SU-DHL-6 (cell line): ENCODE measurements around the gene PITPNC1.
"Not testable (repeated sequence)": the region's sequence is repeated elsewhere in the genome, so short reads cannot be mapped to it uniquely, and the experiment has no call there.

Experiments used
- H2AFZ ChIP-seq: fragments of 200-600 bp; sonication (generic); 2 replicates; pipeline ENCODE4 v1.6.1; 2014; ENCODE audit warnings: low read depth, mild to moderate bottlenecking, moderate library complexity, mixed read lengths, antibody characterized with exemption, low read length; ENCODE audit not compliant: severe bottlenecking
- H3F3A ChIP-seq: fragments of 200-600 bp; shearing (Covaris generic); 2 replicates; pipeline ENCODE4 v1.6.0; 2016; ENCODE audit warnings: antibody characterized with exemption, mild to moderate bottlenecking; ENCODE audit not compliant: insufficient read depth
- H3K27ac ChIP-seq: fragments of 200-600 bp; sonication (generic); 2 replicates; pipeline ENCODE4 v1.5.1; 2016; ENCODE audit warnings: low read depth, mild to moderate bottlenecking, low read length, moderate library complexity, mixed read lengths
- H3K27me3 ChIP-seq: fragments of 200-600 bp; sonication (generic), shearing (Covaris generic); 2 replicates; pipeline ENCODE4 v1.6.0; 2014; ENCODE audit warnings: mild to moderate bottlenecking, low read length
- H3K36me3 ChIP-seq: fragments of 200-600 bp; sonication (generic); 2 replicates; pipeline ENCODE4 v1.6.1; 2014; ENCODE audit warnings: mild to moderate bottlenecking, low read length, mixed read lengths
- H3K4me2 ChIP-seq: fragments of 300-600, 200-600 bp; shearing (Covaris generic), sonication (generic); 2 replicates; pipeline ENCODE4 v1.6.0; 2014; ENCODE audit warnings: low read length, low read depth, mild to moderate bottlenecking; ENCODE audit not compliant: poor library complexity, severe bottlenecking
- H3K4me3 ChIP-seq: fragments of 200-600 bp; sonication (generic); 2 replicates; pipeline ENCODE4 v1.5.1; 2014; ENCODE audit warnings: antibody characterized with exemption, low read length, mild to moderate bottlenecking, mixed read lengths; ENCODE audit not compliant: insufficient read depth, poor library complexity, severe bottlenecking
- H3K79me2 ChIP-seq: fragments of 200-600 bp; sonication (generic); 2 replicates; pipeline ENCODE4 v1.6.1; 2014; ENCODE audit warnings: mild to moderate bottlenecking, low read length, moderate library complexity; ENCODE audit not compliant: insufficient read depth
- H3K9ac ChIP-seq: fragments of 200-600 bp; sonication (generic); 2 replicates; pipeline ENCODE4 v1.7.0; 2014; ENCODE audit warnings: mild to moderate bottlenecking, low read length
- H3K9me2 ChIP-seq: fragments of 200-600 bp; sonication (generic); replicated peaks from 2 replicates; pipeline ENCODE4 v1.6.1; 2014; ENCODE audit warnings: low read length; ENCODE audit not compliant: insufficient read depth
- H3K9me3 ChIP-seq: fragments of 200-600 bp; sonication (generic); 2 replicates; pipeline ENCODE4 v1.6.1; 2014; ENCODE audit warnings: low read length, mixed read lengths; ENCODE audit not compliant: insufficient read depth
- H4K20me1 ChIP-seq: fragments of 200-600 bp; sonication (generic); 2 replicates; pipeline ENCODE4 v1.6.1; 2014; ENCODE audit warnings: low read depth, mild to moderate bottlenecking, antibody characterized with exemption, low read length, moderate library complexity, mixed read lengths
- CTCF ChIP-seq: fragments of 200-600 bp; sonication (generic); IDR thresholded peaks from one replicate; pipeline ENCODE4 v1.5.1; 2017; ENCODE audit warnings: antibody characterized with exemption, mild to moderate bottlenecking, low read length, moderate library complexity; ENCODE audit not compliant: insufficient read depth, poor library complexity, severe bottlenecking
- EZH2phosphoT487 ChIP-seq: fragments of 200-600 bp; sonication (generic), shearing (Covaris generic); conservative IDR thresholded peaks from 2 replicates; pipeline ENCODE4 v1.6.1; 2018; ENCODE audit warnings: mild to moderate bottlenecking, antibody characterized with exemption, low read length, moderate library complexity, mixed read lengths

Gene PITPNC1

GRCh38 chr17:67385122-67385988 lies 8.3 kb downstream of the PITPNC1 start:
- Histone ChIP-seq H3K36me3 (no peaks in the 10 kb centered on the region), H4K20me1 (0 out of 2 replicates have a peak, but pooled peaks cover 3% of the 10 kb centered on the region), H3K27ac (no peak overlapping the region), H3K27me3 (no peaks in the 10 kb centered on the region), H3K79me2 (no peaks in the 10 kb centered on the region), H3K9ac (no peak overlapping the region), H3K9me2 (no peaks in the 10 kb centered on the region), H3K9me3 (no peaks in the 10 kb centered on the region), H3K4me3 (no peak overlapping the region), H3K4me2 (no peak overlapping the region), H3F3A (no peaks in the 10 kb centered on the region), H2AFZ (no peak overlapping the region)
- TF ChIP-seq EZH2phosphoT487 (no peak), CTCF (no peak)

- Histone ChIP-seq H2AFZ (no peak overlapping the region), H3F3A (no peaks in the 10 kb centered on the region), H3K79me2 (no peaks in the 10 kb centered on the region), H3K9me2 (no peaks in the 10 kb centered on the region), H3K9me3 (no peaks in the 10 kb centered on the region), H3K9ac (no peak overlapping the region), H3K27ac (no peak overlapping the region), H3K36me3 (no peaks in the 10 kb centered on the region), H4K20me1 (0 out of 2 replicates have a peak, but pooled peaks cover 3% of the 10 kb centered on the region), H3K4me3 (no peak overlapping the region), H3K4me2 (no peak overlapping the region), H3K27me3 (no peaks in the 10 kb centered on the region)
- no peak for TF ChIP-seq EZH2phosphoT487
- peak; percentile 67 for TF ChIP-seq CTCF
Observed at GRCh38 chr17:67386965-67387551, 10.0 kb downstream of the PITPNC1 start.

DNA sequence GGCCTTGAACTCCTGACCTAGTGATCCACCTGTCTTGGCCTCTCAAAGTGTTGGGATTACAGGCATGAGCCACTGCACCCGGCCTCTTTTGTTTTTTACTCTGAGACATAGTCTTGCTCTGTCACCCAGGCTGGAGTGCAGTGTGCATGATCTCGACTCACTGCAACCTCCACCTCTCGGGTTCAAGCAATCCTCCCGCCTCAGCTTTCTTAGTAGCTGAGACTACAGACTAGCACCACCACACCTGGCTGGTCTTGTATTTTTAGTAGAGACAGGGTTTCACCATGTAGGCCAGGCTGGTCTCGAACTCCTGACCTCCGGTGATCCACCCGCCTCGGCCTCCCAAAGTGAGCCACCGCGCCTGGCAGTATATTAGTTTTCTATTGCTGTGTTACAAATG lies 11.5 kb downstream of the PITPNC1 start:
- H3K27me3 ChIP-seq, H3K4me3 ChIP-seq, H3K36me3 ChIP-seq, H3K4me2 ChIP-seq, H3F3A ChIP-seq, H3K9me2 ChIP-seq, H3K79me2 ChIP-seq, H2AFZ ChIP-seq, H4K20me1 ChIP-seq, H3K9me3 ChIP-seq, H3K9ac ChIP-seq, H3K27ac ChIP-seq: not testable (repeated sequence)

GRCh38 chr17:67388986-67389385 lies 11.9 kb downstream of the PITPNC1 start:
- Histone ChIP-seq H3K4me3 (no peak overlapping the region), H3K9me2 (no peaks in the 10 kb centered on the region), H2AFZ (no peak overlapping the region), H3K36me3 (no peaks in the 10 kb centered on the region), H4K20me1 (0 out of 2 replicates have a peak, but pooled peaks cover 3% of the 10 kb centered on the region), H3K9me3 (no peaks in the 10 kb centered on the region), H3K4me2 (no peak overlapping the region), H3K79me2 (no peaks in the 10 kb centered on the region), H3K27ac (no peak overlapping the region), H3K27me3 (no peaks in the 10 kb centered on the region), H3K9ac (no peak overlapping the region), H3F3A (no peaks in the 10 kb centered on the region)
- no peak for TF ChIP-seq CTCF
- no peak for TF ChIP-seq EZH2phosphoT487
